WTC11 (cell line): ENCODE data around the gene DHRS7B.

ENCODE experiments used
- ELF4 ChIP-seq: sonication (generic); formaldehyde crosslinking; IDR thresholded peaks from 2 replicates; pipeline ENCODE4 v1.8.1; 2022; ENCODE audit warnings: low read depth, mild to moderate bottlenecking, moderate library complexity, missing genetic modification reagents
- HMGA2 ChIP-seq: fragments of 250-450 bp; sonication (Bioruptor Pico); IDR thresholded peaks from 2 replicates; pipeline ENCODE4 v1.4.0; 2021; ENCODE audit warnings: mild to moderate bottlenecking, moderate library complexity
- MXD4 ChIP-seq: fragments of 250-450 bp; sonication (Bioruptor Pico); IDR thresholded peaks from 2 replicates; pipeline ENCODE4 v1.8.0; 2021; ENCODE audit warnings: mild to moderate bottlenecking, moderate library complexity, borderline replicate concordance
- NR2C2 ChIP-seq: sonication (generic); formaldehyde crosslinking; IDR thresholded peaks from 2 replicates; pipeline ENCODE4 v1.8.0; 2022; ENCODE audit warnings: mild to moderate bottlenecking, missing genetic modification reagents
- TP53 ChIP-seq: sonication (generic); formaldehyde crosslinking; IDR thresholded peaks from 2 replicates; pipeline ENCODE4 v1.8.1; 2023; ENCODE audit warnings: mild to moderate bottlenecking, missing genetic modification reagents
- TF ChIP-seq, protein P1 (sequence below): fragments of 200-600 bp; IDR thresholded peaks from 2 replicates; pipeline ENCODE4 v1.8.0; 2022; ENCODE audit warnings: antibody characterized with exemption
- TF ChIP-seq, protein P2 (sequence below): sonication (generic); formaldehyde crosslinking; IDR thresholded peaks from 2 replicates; pipeline ENCODE4 v1.8.0; 2022; ENCODE audit warnings: mild to moderate bottlenecking, missing genetic modification reagents
- TF ChIP-seq, protein P3 (sequence below): sonication (generic); formaldehyde crosslinking; IDR thresholded peaks from 2 replicates; pipeline ENCODE4 v1.8.0; 2022; ENCODE audit warnings: mild to moderate bottlenecking, missing genetic modification reagents
- TF ChIP-seq, protein P4 (sequence below): sonication (generic); formaldehyde crosslinking; IDR thresholded peaks from 2 replicates; pipeline ENCODE4 v1.8.1; 2023; ENCODE audit warnings: mild to moderate bottlenecking, missing genetic modification reagents, moderate library complexity

DNA sequence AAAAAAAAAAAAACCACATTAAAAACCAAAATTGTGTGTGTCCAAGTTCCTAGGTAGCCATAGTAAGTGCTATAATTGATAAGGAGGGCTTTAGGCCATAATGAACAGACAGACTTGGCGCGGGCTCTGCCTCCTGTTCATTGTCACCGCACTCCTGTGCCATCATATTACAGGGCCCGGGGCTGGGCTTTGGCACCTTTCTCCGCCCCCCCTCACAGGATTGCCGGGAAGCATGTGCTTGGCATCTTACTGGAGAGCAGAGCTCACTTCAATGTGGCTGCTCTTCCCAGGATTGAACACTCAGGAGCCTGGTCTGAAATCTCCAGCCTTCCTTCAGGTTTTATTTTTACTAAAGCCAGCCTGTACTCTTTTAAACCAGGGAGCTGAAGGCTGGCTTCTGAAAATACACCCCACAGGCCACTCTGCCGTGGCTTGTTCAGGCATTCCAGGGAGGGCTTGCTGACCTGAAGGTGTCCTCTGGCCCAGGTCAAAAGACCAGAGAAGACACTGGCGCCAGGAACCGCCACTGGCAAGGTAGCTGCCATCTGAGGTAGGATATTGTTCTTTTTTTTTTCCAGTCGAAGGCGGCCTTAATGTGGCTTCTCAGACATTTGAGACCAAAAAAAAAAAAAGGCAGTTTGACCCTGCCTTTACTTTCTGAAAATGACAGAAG lies 39.3 kb downstream of the DHRS7B start:
- TF ChIP-seq, protein P1, sequence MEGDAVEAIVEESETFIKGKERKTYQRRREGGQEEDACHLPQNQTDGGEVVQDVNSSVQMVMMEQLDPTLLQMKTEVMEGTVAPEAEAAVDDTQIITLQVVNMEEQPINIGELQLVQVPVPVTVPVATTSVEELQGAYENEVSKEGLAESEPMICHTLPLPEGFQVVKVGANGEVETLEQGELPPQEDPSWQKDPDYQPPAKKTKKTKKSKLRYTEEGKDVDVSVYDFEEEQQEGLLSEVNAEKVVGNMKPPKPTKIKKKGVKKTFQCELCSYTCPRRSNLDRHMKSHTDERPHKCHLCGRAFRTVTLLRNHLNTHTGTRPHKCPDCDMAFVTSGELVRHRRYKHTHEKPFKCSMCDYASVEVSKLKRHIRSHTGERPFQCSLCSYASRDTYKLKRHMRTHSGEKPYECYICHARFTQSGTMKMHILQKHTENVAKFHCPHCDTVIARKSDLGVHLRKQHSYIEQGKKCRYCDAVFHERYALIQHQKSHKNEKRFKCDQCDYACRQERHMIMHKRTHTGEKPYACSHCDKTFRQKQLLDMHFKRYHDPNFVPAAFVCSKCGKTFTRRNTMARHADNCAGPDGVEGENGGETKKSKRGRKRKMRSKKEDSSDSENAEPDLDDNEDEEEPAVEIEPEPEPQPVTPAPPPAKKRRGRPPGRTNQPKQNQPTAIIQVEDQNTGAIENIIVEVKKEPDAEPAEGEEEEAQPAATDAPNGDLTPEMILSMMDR, result no peak
- TF ChIP-seq NR2C2 (CRISPR knock-in tag) (no peak), MXD4 (CRISPR knock-in tag) (no peak), TP53 (CRISPR knock-in tag) (no peak), HMGA2 (CRISPR knock-in tag) (no peak), ELF4 (no peak)
- TF ChIP-seq, protein P2, sequence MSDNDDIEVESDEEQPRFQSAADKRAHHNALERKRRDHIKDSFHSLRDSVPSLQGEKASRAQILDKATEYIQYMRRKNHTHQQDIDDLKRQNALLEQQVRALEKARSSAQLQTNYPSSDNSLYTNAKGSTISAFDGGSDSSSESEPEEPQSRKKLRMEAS (CRISPR knock-in tag), result no peak
- TF ChIP-seq, protein P3, sequence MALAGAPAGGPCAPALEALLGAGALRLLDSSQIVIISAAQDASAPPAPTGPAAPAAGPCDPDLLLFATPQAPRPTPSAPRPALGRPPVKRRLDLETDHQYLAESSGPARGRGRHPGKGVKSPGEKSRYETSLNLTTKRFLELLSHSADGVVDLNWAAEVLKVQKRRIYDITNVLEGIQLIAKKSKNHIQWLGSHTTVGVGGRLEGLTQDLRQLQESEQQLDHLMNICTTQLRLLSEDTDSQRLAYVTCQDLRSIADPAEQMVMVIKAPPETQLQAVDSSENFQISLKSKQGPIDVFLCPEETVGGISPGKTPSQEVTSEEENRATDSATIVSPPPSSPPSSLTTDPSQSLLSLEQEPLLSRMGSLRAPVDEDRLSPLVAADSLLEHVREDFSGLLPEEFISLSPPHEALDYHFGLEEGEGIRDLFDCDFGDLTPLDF, result no peak
- TF ChIP-seq, protein P4, sequence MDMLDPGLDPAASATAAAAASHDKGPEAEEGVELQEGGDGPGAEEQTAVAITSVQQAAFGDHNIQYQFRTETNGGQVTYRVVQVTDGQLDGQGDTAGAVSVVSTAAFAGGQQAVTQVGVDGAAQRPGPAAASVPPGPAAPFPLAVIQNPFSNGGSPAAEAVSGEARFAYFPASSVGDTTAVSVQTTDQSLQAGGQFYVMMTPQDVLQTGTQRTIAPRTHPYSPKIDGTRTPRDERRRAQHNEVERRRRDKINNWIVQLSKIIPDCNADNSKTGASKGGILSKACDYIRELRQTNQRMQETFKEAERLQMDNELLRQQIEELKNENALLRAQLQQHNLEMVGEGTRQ (CRISPR knock-in tag), result no peak
